Common myeloid progenitor, CD34-positive (primary cell): ENCODE measurements around the gene RBM45.
A peak's percentile ranks its signal among the peaks of the same experiment; 100 is the strongest.
"Not testable (repeated sequence)": the region's sequence is repeated elsewhere in the genome, so short reads cannot be mapped to it uniquely, and the experiment has no call there.

ENCODE experiments used
- CTCF ChIA-PET: fragments of 350-600 bp; sonication (Branson Sonifier 250); formaldehyde crosslinking; loops from one replicate; lab custom pipeline; 2021; ENCODE audit warnings: antibody characterized with exemption; lab: Charles Lee
- POLR2A ChIA-PET: fragments of 350-600 bp; sonication (Branson Sonifier 250); formaldehyde crosslinking; loops from one replicate; lab custom pipeline; 2021; ENCODE audit warnings: antibody characterized with exemption; lab: Charles Lee
- DNase-seq, 3 donors: peaks; one replicate each; pipeline versions ENCODE4 v3.0.0 to v3.0.0-alpha.2; 2013
- H3K27ac ChIP-seq, 2 experiments: 1 replicate in 1 of 2; 2 replicates in 1 of 2; pipeline ENCODE4 v1.7.0; 2013; ENCODE audit warnings: inconsistent platforms in 2 of 2, low read length in 2 of 2, mild to moderate bottlenecking in 2 of 2, low read depth in 1 of 2, moderate library complexity in 1 of 2; ENCODE audit not compliant: severe bottlenecking in 2 of 2, insufficient read depth in 1 of 2, poor library complexity in 1 of 2
- H3K27me3 ChIP-seq, 5 experiments: replicated peaks in 2 of 5; 1 replicate in 3 of 5; 2 replicates in 2 of 5; pipeline versions ENCODE4 v1.6.1 to v1.7.0; 2013; ENCODE audit warnings: low read length in 4 of 5, mild to moderate bottlenecking in 2 of 5, moderate library complexity in 2 of 5, inconsistent platforms in 1 of 5; ENCODE audit not compliant: insufficient read depth in 5 of 5, control insufficient read depth in 4 of 5
- H3K36me3 ChIP-seq, 4 experiments: 1 replicate in 2 of 4; 2 replicates in 2 of 4; pipeline versions ENCODE4 v1.6.1 to v1.7.0; 2013; ENCODE audit warnings: low read length in 3 of 4, control low read depth in 1 of 4, mild to moderate bottlenecking in 1 of 4; ENCODE audit not compliant: control insufficient read depth in 4 of 4, insufficient read depth in 4 of 4
- H3K4me1 ChIP-seq, 4 experiments: 1 replicate in 3 of 4; 2 replicates in 1 of 4; pipeline versions ENCODE4 v1.6.1 to v1.7.1; 2013; ENCODE audit warnings: low read length in 3 of 4, mild to moderate bottlenecking in 3 of 4, control low read depth in 1 of 4, inconsistent platforms in 1 of 4, moderate library complexity in 1 of 4; ENCODE audit not compliant: control insufficient read depth in 4 of 4, insufficient read depth in 4 of 4; ENCODE audit errors: control extremely low read depth in 1 of 4
- H3K4me3 ChIP-seq, 7 experiments: 1 replicate in 4 of 7; 2 replicates in 3 of 7; pipeline versions ENCODE4 v1.5.1 to v1.7.0; 2013; ENCODE audit warnings: mild to moderate bottlenecking in 7 of 7, low read length in 6 of 7, moderate library complexity in 6 of 7, inconsistent platforms in 2 of 7, low read depth in 2 of 7, control low read depth in 1 of 7; ENCODE audit not compliant: insufficient read depth in 4 of 7, control insufficient read depth in 1 of 7; ENCODE audit errors: extremely low read depth in 1 of 7
- H3K9me3 ChIP-seq, 5 experiments: 1 replicate in 4 of 5; 2 replicates in 1 of 5; pipeline versions ENCODE4 v1.6.1 to v1.7.1; 2013; ENCODE audit warnings: low read length in 4 of 5, mild to moderate bottlenecking in 2 of 5, inconsistent platforms in 1 of 5, low read depth in 1 of 5, moderate library complexity in 1 of 5; ENCODE audit not compliant: control insufficient read depth in 4 of 5, insufficient read depth in 2 of 5; ENCODE audit errors: control extremely low read depth in 1 of 5
- WGBS: methylation state at CpG from one replicate; pipeline ENCODE4 v1.1.5; 2013; ENCODE audit not compliant: insufficient coverage; 5-methylcytosine and 5-hydroxymethylcytosine counted together

The RBM45 gene

GRCh38 chr2:178072000-178072382, 40.2 kb upstream of the RBM45 start:
- DNase-seq = peak in 1 of 3 donors; percentile 7
- no peaks in the 10 kb centered on the region for H3K36me3 ChIP-seq
- no peak overlapping the region for H3K27ac ChIP-seq
- no peaks in the 10 kb centered on the region for H3K9me3 ChIP-seq
- peak overlapping the region in 5 of 7 experiments; percentile 61 to 83 (median 70) for H3K4me3 ChIP-seq
- peaks cover 0 to 18% (median 2%) of the 10 kb centered on the region in 5 experiments for H3K27me3 ChIP-seq
- H3K4me1 ChIP-seq = peaks cover 0 to 15% (median 13%) of the 10 kb centered on the region in 4 experiments
- POLR2A ChIA-PET = no interaction called here
- CTCF ChIA-PET = interaction anchor here (0.6 kb wide), 1 partner anchor 12 kb away, joined by 3 read pairs; no protein-coding TSS in a partner anchor
- 94% methylated on average over 11 of the region's 11 CpGs for WGBS

- CTCF ChIA-PET = no interaction called here
- H3K4me3 ChIP-seq = peak within 1 kb of the TSS; percentile 30 to 83 (median 65)
- H3K27ac ChIP-seq = no peak within 1 kb of the TSS
- no peaks in the 10 kb centered on the region for H3K36me3 ChIP-seq
- DNase-seq = peak; percentile 51 to 83 (median 72)
- 6% methylated on average over 32 of the region's 44 CpGs for WGBS
- POLR2A ChIA-PET = no interaction called here
- H3K4me1 ChIP-seq = peaks cover 0 to 15% (median 13%) of the 10 kb centered on the region in 4 experiments
- peaks cover 0 to 18% (median 2%) of the 10 kb centered on the region in 5 experiments for H3K27me3 ChIP-seq
- H3K9me3 ChIP-seq = no peaks in the 10 kb centered on the region
These were observed 39.6 kb upstream of the RBM45 start, which contains the start of gene PDE11A for GRCh38 chr2:178072383-178073301. Gene PDE11A, minus strand, starts transcription at chr2:178072777. Its CDS starts 340 bp downstream, at chr2:178072437.

- H3K36me3 ChIP-seq = no peaks in the 10 kb centered on the region
- H3K9me3 ChIP-seq = no peaks in the 10 kb centered on the region
- WGBS = 91% methylated on average over 7 of the region's 8 CpGs
- peaks cover 0 to 15% (median 13%) of the 10 kb centered on the region in 4 experiments for H3K4me1 ChIP-seq
- H3K27ac ChIP-seq = no peak overlapping the region
- H3K27me3 ChIP-seq = peaks cover 0 to 18% (median 2%) of the 10 kb centered on the region in 5 experiments
- DNase-seq = peak in 2 of 3 donors; percentile 4 to 16
- ChIA-PET POLR2A (interaction anchor here (0.6 to 0.7 kb wide), 2 partner anchors 9 to 102 kb away, joined by 3 to 5 read pairs; no protein-coding TSS in a partner anchor), CTCF (no interaction called here)
- H3K4me3 ChIP-seq = no peak overlapping the region
These were observed 37.9 kb upstream of the RBM45 start for GRCh38 chr2:178074123-178075005.

GRCh38 chr2:178075006-178075326, 37.3 kb upstream of the RBM45 start:
- 100% methylated on average over 1 of the region's 1 CpG for WGBS
- H3K4me3 ChIP-seq = no peak overlapping the region
- peaks cover 0 to 18% (median 2%) of the 10 kb centered on the region in 5 experiments for H3K27me3 ChIP-seq
- H3K27ac ChIP-seq = no peak overlapping the region
- no peaks in the 10 kb centered on the region for H3K36me3 ChIP-seq
- no peak for DNase-seq
- CTCF ChIA-PET = no interaction called here
- H3K9me3 ChIP-seq = peaks cover 0 to 3% (median 0%) of the 10 kb centered on the region in 5 experiments
- H3K4me1 ChIP-seq = peaks cover 0 to 15% (median 13%) of the 10 kb centered on the region in 4 experiments
- POLR2A ChIA-PET = interaction anchor here (0.6 kb wide), 1 partner anchor 103 kb away, joined by 5 read pairs; no protein-coding TSS in a partner anchor

- Histone ChIP-seq H3K4me1 (peaks cover 0 to 15% (median 13%) of the 10 kb centered on the region in 4 experiments), H3K9me3 (peaks cover 0 to 3% (median 0%) of the 10 kb centered on the region in 5 experiments), H3K36me3 (no peaks in the 10 kb centered on the region), H3K27ac (no peak overlapping the region), H3K27me3 (peaks cover 0 to 17% (median 2%) of the 10 kb centered on the region in 5 experiments), H3K4me3 (no peak overlapping the region)
- DNase-seq = no peak
- POLR2A ChIA-PET = no interaction called here
- CTCF ChIA-PET = no interaction called here
These were observed 36.1 kb upstream of the RBM45 start for GRCh38 chr2:178076130-178076529.

- DNase-seq, H3K9me3 ChIP-seq, H3K4me1 ChIP-seq, H3K4me3 ChIP-seq, CTCF ChIA-PET, H3K27me3 ChIP-seq, H3K27ac ChIP-seq, H3K36me3 ChIP-seq, POLR2A ChIA-PET: not testable (repeated sequence)
- no CpG with 5 or more reads among the region's 3 CpGs for WGBS
These were observed 33.0 kb upstream of the RBM45 start for GRCh38 chr2:178079279-178079678.
